Epithelial cell of umbilical artery (primary cell): Measurements from ENCODE around the gene ARHGAP21. TPM values are rescaled to one million over a fixed set of nuclear protein-coding genes. Genes with fewer than 3 reads are reported as not detected.

ENCODE experiments used
- total RNA-seq: library from RNA; depleted of rRNA; stranded (reverse); fragments of >200 nt; gene quantifications from 2 replicates; pipeline ENCODE4 v1.2.3, GENCODE V29; 2014

ARHGAP21 gene
- total RNA-seq: 44.5 and 46.1 TPM in 2 replicates

GRCh38 chr10:24723788-24724380, at the start of gene ARHGAP21:
Gene ARHGAP21, minus strand, starts transcription at chr10:24723887. Its CDS starts 1,988 bp downstream, at chr10:24721899.

Other genes starting within 250 kb of the ARHGAP21 start
- gene PRTFDC1, start 228.7 kb upstream of the ARHGAP21 start, total RNA-seq: 15.9 and 19.9 TPM in 2 replicates